CD4-positive, alpha-beta T cell treated with Interleukin-17A for 4 hours (primary cell): Measurements from ENCODE around the gene G6PC1.
"Not testable (repeated sequence)": the region's sequence is repeated elsewhere in the genome, so short reads cannot be mapped to it uniquely, and the experiment has no call there.

Experiments used
- DNase-seq: peaks from one replicate; pipeline ENCODE4 v3.0.0-alpha.2; 2020; ENCODE audit warnings: mixed read lengths

G6PC1 gene

GRCh38 chr17:42904110-42904469, 3.5 kb downstream of the G6PC1 start:
- no peak for DNase-seq

DNA sequence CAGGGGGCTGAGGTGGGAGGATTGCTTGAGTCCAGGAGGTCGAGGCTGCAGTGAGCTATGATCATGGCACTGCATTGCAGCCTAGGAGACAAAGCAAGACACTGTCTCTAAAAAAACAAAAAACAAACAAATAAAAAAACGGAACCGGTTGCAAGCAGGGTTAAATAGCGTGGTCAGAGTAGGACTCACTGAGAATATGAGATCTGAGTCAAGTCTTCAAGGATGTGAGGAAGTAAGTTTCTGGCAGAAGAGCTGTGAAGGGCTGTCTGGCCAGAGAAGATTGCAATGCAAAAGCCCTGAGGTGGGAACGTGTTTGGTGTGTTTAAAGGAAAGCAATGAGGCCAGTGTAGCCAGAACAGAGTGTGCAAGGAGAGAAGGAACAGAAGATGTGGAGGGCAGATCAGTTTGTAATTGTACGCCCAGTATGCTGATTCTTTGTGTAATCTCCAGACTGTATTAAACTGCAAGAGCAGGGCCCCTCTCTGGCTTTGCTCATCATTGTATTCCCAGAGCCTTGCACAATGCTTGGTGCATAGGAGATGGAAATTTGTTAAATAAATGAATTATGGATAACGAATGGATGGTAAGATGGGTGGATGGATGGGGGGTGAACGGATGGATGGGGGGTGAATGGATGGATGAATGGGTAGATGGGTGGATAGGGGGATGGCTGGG, 6.3 kb downstream of the G6PC1 start:
- no peak for DNase-seq

DNA sequence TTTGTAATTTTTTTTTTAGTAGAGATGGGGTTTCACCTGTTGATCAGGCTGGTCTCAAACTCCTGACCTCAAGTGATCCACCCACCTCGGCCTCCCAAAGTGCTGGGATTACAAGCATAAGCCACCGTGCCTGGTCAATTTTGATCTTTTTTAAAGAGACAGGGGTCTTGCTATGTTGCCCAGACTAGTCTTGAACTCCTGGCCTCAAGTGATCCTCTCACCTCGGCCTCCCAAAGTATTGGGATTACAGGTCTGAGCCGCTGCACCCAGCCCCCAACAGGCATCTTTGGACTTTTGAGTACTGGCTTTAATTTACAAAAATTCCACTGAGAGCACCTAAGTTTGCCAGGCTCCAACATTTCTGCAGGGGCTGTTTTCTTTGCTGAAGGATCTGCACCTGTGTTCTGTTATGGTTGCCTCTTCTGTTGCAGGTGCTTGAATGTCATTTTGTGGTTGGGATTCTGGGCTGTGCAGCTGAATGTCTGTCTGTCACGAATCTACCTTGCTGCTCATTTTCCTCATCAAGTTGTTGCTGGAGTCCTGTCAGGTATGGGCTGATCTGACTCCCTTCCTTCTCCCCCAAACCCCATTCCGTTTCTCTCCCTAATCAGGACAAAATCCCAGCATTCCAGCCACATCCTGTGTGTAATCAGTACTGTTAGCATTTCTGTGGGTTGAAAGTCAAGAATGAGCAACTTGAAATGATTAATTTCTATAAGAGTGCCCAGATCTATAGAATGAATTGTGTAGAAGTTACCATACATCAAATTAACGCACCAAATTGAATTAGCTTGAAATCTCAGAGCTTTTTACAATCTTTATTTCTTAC, 8.5 kb downstream of the G6PC1 start:
- no peak for DNase-seq

- DNase-seq, result no peak
Observed at GRCh38 chr17:42913522-42913921, 12.9 kb downstream of the G6PC1 start.

GRCh38 chr17:42913981-42914617, 13.5 kb downstream of the G6PC1 start:
- no peak for DNase-seq

DNA sequence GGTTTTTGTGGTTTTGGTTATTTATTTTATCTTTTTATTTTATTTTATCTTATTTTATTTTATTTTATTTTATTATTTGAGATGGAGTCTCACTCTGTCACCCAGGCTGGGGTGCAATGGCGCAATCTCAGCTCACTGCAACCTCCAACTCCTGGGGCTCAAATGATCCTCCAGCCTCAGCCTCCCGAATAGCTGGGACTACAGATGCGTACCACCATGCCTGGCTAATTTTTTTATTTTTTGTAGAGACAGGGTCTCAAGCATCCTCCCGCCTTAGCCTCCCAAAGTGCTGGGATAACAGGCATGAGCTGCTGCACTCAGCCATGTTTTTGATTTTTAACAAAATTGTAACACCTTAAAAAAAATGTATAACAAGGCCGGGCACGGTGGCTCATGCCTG, 14.7 kb downstream of the G6PC1 start:
- DNase-seq, result not testable (repeated sequence)

GRCh38 chr17:42916388-42917235, 16.0 kb downstream of the G6PC1 start:
- not testable (repeated sequence) for DNase-seq

DNA sequence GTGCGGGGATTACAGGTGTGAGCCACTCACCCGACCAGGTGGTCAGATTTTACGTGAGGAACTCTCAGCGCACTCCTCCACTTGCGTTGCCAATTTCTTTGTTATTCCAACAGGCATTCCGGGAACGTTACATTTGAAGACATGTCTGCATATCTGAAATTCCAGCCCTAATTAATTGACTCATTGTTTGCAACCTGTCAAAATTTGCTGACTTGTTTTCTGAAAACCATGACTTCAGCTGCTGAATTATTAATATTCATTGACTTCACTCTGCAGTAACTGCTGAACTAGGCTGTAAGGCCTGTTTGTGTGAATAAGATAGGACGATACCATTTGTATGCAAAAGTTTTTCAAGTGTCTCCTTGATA, 16.6 kb downstream of the G6PC1 start:
- DNase-seq, result no peak

GRCh38 chr17:42918902-42919521, 18.4 kb downstream of the G6PC1 start:
- DNase-seq, result no peak

DNA sequence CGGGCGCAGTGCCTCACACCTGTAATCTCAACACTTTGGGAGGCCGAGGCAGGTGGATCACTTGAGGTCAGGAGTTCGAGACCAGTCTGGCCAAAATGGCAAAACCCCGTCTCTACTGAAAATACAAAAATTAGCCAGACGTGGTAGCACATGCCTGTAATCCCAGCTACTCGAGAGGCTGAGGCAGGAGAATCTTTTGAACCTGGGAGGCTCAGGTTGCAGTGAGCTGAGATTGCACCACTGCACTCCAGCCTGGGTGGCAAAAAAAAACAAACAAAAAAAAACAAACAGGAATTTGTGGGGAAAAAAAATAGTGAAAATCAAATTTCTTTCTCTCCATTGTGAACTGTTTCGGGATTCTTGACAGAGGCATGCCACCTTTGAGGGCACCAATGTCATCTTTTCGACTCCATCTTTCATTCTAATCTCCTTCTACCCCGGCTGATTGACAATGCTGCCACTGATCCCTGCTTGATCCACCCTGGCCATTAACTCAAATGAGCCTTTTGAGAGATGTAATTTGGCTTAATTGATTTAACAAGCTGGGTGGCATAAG, 19.0 kb downstream of the G6PC1 start:
- DNase-seq, result not testable (repeated sequence)

- DNase-seq, result no peak
Observed at GRCh38 chr17:42920106-42920900, 19.7 kb downstream of the G6PC1 start.

DNA sequence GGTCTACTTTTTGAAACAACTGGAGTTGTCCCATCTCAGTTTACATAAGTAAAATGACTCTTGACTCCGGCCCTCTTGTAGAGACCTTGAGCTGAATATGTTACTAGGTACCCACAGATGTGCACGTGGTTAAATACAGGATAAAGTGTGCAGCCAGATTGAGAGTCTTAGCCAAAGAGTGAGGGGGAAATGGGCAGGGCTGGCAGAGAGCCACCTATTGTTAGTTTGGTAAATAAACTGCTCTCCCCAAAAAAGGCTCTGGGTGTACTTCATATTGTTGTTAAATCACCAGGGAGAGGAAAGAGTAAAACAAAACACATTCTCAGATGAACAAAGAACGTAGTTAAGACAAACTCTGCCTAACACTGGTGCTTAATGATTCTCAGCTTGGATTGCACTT, 20.3 kb downstream of the G6PC1 start:
- DNase-seq, result no peak

DNA sequence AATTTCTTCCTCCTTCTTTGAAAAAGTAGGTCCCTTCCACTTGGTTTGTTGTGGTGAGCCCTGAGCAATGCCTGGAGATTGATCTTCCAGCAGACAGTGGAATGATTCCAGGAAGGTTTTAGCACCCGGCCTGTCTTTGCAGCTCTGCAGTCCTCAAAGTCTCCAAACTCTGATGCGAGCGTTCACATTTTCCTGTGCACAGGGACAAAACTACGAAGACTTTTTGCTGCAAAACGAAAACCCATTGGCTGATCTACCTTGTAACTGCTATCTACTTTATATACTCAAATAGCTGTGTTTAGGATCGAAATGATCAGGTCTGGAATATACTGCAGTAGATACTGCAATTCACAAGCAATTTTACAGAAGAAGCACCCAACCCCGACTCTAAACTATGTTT, 21.7 kb downstream of the G6PC1 start:
- DNase-seq, result no peak

DNA sequence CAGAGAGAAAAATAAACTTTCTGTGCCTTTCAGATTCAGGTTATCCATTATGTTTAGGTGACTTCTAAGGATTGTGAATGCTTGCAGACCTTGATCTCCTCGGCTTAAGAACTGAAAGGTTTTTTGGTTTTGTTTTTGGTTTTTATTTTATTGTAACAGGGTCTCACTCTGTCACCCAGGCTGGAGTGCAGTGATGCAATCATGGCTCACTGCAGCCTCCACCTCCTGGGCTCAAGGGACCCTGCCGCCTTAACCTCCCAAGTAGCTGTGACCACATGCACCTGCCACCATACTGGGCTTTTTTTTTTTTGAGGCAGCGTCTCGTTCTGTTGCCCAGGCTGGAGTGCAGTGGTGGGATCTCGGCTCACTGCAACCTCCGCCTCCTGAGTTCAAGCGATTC, 22.9 kb downstream of the G6PC1 start:
- not testable (repeated sequence) for DNase-seq

- DNase-seq, result no peak
Observed at GRCh38 chr17:42924891-42925290, 24.3 kb downstream of the G6PC1 start.

GRCh38 chr17:42928714-42929496, 28.3 kb downstream of the G6PC1 start:
- no peak for DNase-seq

GRCh38 chr17:42929497-42929844, 28.9 kb downstream of the G6PC1 start:
- no peak for DNase-seq

- DNase-seq, result peak; percentile 4
Observed at GRCh38 chr17:42937712-42938596, 37.4 kb downstream of the G6PC1 start.

GRCh38 chr17:42944211-42944610, 43.6 kb downstream of the G6PC1 start:
- DNase-seq, result no peak

GRCh38 chr17:42946812-42947211, 46.2 kb downstream of the G6PC1 start:
- DNase-seq, result no peak
